Measurements from ENCODE around the gene MSH3.

The MSH3 gene
- long read RNA-seq, donor 1 = 0 reads
- long read RNA-seq, donor 2, full-length matches to known transcripts = 1 of 1 reads
- long read RNA-seq, donor 2, partial matches to known transcripts = 0 of 1 reads
- long read RNA-seq, donor 2, other reads (novel, unspliced or antisense) = 0 of 1 reads
- long read RNA-seq, donor 3, full-length matches to known transcripts = 1 of 1 reads
- long read RNA-seq, donor 3, partial matches to known transcripts = 0 of 1 reads
- long read RNA-seq, donor 3, other reads (novel, unspliced or antisense) = 0 of 1 reads
- long read RNA-seq, donor 4, full-length matches to known transcripts = 2 of 2 reads
- long read RNA-seq, donor 4, partial matches to known transcripts = 0 of 2 reads
- long read RNA-seq, donor 4, other reads (novel, unspliced or antisense) = 0 of 2 reads
- long read RNA-seq, donor 5 = 0 reads
- long read RNA-seq, donor 6, partial matches to known transcripts = 11 of 11 reads
- long read RNA-seq, donor 6, other reads (novel, unspliced or antisense) = 0 of 11 reads
- long read RNA-seq, donor 7 = 0 reads
- long read RNA-seq, donor 8, partial matches to known transcripts = 51 of 51 reads
- long read RNA-seq, donor 8, other reads (novel, unspliced or antisense) = 0 of 51 reads

- peak; percentile 95 for DNase-seq
Measured at GRCh38 chr5:80654391-80655230, at the start of gene MSH3, which contains the start of gene DHFR. MSH3 (plus strand) TSS chr5:80654652; CDS start chr5:80654728, 76 bp downstream. DHFR (minus strand) TSS chr5:80654983; CDS start chr5:80654489, 494 bp downstream.

- no peak for DNase-seq
Measured at GRCh38 chr5:80607343-80607742, 47.1 kb upstream of the MSH3 start.

- no peak for DNase-seq
Measured at GRCh38 chr5:80607832-80608231, 46.6 kb upstream of the MSH3 start.

GRCh38 chr5:80608731-80609130, 45.7 kb upstream of the MSH3 start:
- no peak for DNase-seq

DNA sequence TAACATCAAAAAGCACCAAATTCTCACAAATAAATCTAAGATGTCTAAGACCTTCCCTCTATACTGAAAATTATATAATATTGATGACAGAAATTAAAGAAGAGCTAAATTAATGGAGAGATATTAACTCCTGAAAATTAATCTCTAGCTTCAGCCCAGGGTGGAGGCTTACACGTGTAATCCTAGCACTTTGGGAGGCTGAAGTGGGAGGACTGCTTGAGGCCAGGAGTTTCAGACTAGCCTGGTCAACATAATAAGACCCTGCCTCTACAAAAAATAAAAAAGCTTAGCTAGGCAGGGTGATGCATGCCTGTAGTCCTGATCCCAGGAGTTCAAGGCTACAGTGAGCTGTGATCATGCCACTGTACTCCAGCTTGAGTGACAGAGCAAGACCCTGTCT, 44.8 kb upstream of the MSH3 start:
- no peak for DNase-seq

DNA sequence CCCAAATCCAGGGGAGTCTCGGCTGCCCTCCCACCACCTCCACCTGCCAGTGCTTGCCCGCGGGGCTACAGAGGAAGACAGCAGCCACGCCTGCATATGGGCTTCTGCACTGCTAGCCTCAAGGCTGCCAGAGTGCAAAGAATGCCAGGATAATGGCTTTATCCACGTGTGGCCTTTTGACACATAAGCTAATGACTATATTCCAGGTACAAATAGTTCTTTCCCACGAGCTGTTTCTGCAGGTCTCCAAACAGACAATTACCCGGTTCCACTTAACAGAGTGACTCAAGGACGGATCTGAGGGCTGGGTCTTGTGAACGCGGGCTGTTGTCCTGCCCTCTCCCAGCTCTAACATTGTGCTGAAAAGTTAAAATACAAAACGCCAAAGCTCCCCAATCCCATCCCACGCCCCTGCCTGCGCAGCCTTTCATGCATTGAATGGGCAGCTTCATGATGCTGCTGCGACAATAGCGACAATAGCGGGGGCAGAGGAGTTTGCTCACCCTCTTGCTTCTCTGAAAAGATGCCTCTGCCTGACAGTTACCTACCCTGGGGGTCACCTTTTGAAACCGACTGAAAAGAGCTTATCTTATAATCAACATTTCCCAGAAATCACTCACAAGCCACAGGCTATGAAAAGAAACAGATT, 39.1 kb upstream of the MSH3 start:
- DNase-seq = no peak

DNA sequence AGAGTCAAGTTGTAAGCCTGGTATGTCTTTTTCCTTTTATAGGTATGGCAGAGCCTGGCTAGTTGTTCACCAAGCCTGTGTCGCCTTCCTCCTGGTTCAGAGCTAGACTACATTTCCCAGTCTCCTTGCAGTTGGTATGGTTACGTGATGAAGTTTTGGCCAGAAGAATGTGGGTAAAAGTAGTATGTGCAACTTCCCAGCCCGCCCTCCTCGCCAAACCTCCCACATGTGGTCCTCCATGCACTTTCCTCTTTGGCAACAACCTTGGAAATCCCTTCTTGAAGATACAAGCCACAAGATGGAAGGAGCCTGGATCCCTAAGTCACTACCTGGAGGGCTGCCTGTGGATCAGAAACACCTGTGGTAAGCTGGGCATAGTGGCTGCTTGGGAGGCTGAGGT, 36.0 kb upstream of the MSH3 start:
- no peak for DNase-seq

GRCh38 chr5:80619086-80619485, 35.4 kb upstream of the MSH3 start:
- DNase-seq = no peak

DNA sequence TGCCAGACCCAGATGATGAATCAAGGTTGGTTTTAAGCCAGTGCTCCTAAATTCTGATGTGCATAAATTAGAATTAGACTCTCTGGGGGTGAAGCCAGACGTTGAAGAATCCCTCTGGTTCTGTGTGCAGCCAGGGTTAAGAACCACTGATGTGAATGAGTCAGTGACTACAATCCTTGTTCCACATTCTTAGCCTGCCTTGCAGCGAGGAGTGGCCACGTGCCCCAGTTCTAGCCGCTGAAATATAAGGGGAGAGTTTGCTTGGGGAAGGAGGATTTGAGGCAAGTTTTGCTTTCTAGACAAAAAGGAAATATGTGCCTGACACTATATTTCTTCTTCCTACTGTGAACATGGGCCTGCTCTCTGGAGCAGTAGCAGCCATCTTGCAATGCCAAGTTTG, 34.2 kb upstream of the MSH3 start:
- DNase-seq = no peak

GRCh38 chr5:80622756-80623155, 31.7 kb upstream of the MSH3 start:
- no peak for DNase-seq

GRCh38 chr5:80623999-80624398, 30.5 kb upstream of the MSH3 start:
- DNase-seq = no peak

GRCh38 chr5:80625230-80625629, 29.2 kb upstream of the MSH3 start:
- DNase-seq = no peak

DNA sequence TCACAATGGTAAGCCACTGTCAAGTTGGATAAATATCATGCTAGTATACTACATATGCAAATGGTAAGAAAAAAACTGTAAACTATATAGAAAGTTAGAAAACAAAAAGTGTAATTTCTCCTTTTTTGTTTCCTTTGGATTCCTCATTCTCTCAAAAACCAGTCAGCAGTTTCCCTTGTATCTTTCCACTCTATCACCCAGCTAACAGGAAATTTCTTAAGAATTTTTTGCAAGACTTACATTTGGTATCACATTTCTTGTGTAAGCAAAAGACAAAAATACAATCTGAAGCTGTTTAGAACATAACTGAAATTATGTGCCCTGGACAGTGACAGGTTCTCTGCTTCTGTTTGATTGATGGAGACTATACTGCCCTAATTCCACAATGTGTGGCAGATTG, 25.2 kb upstream of the MSH3 start:
- no peak for DNase-seq

- no peak for DNase-seq
Measured at GRCh38 chr5:80631278-80632259, 22.9 kb upstream of the MSH3 start.

- DNase-seq = no peak
Measured at GRCh38 chr5:80632700-80633099, 21.8 kb upstream of the MSH3 start.

GRCh38 chr5:80634193-80634592, 20.3 kb upstream of the MSH3 start:
- DNase-seq = no peak

GRCh38 chr5:80641353-80641752, 13.1 kb upstream of the MSH3 start:
- no peak for DNase-seq

GRCh38 chr5:80644900-80645299, 9.6 kb upstream of the MSH3 start:
- no peak for DNase-seq

- DNase-seq = no peak
Measured at GRCh38 chr5:80646926-80647325, 7.5 kb upstream of the MSH3 start.

- DNase-seq = no peak
Measured at GRCh38 chr5:80653502-80653901, 950 bp upstream of the MSH3 start.

GRCh38 chr5:80654054-80654390, 430 bp upstream of the MSH3 start:
- peak; percentile 65 for DNase-seq

Data from right kidney (tissue), 9 donors.